Neuronal stem cell (in vitro differentiated cells): Measurements from ENCODE around the gene MUC5AC.
"Not testable (repeated sequence)": the region's sequence is repeated elsewhere in the genome, so short reads cannot be mapped to it uniquely, and the experiment has no call there.

Source experiments
- DNase-seq: peaks from one replicate; pipeline ENCODE4 v3.0.0-alpha.2; 2013; ENCODE audit warnings: low spot score
- H2AFZ ChIP-seq: one replicate; pipeline ENCODE4 v1.6.1; 2013; ENCODE audit warnings: mild to moderate bottlenecking, low read length, inconsistent platforms
- H2AK5ac ChIP-seq: 2 replicates; pipeline ENCODE4 v1.6.1; 2013; ENCODE audit warnings: low read depth, mild to moderate bottlenecking, inconsistent platforms, low read length, moderate library complexity, mixed read lengths
- H2BK120ac ChIP-seq: 2 replicates; pipeline ENCODE4 v1.6.1; 2013; ENCODE audit warnings: low read depth, mild to moderate bottlenecking, inconsistent platforms, low read length, moderate library complexity, mixed read lengths
- H2BK12ac ChIP-seq: one replicate; pipeline ENCODE4 v1.6.1; 2013; ENCODE audit warnings: low read length, inconsistent platforms
- H2BK15ac ChIP-seq: 2 replicates; pipeline ENCODE4 v1.6.1; 2013; ENCODE audit warnings: mild to moderate bottlenecking, low read length, inconsistent platforms, mixed read lengths
- H2BK5ac ChIP-seq: one replicate; pipeline ENCODE4 v1.6.1; 2013; ENCODE audit warnings: inconsistent platforms, mild to moderate bottlenecking, low read length, moderate library complexity
- H3K14ac ChIP-seq: one replicate; pipeline ENCODE4 v1.6.1; 2013; ENCODE audit warnings: low read length, inconsistent platforms
- H3K18ac ChIP-seq: 2 replicates; pipeline ENCODE4 v1.6.1; 2013; ENCODE audit warnings: low read length, inconsistent platforms
- H3K23ac ChIP-seq: 2 replicates; pipeline ENCODE4 v1.6.1; 2013; ENCODE audit warnings: low read depth, mild to moderate bottlenecking, mixed read lengths, low read length, inconsistent platforms; ENCODE audit not compliant: poor library complexity
- H3K27ac ChIP-seq: replicated peaks from 3 replicates; pipeline ENCODE4 v1.5.1; 2013; ENCODE audit warnings: low read length, inconsistent platforms
- H3K27me3 ChIP-seq, 3 experiments: 2 replicates each; pipeline ENCODE4 v1.6.1; 2013; ENCODE audit warnings: low read length in 3 of 3, mild to moderate bottlenecking in 2 of 3, inconsistent platforms in 1 of 3, low read depth in 1 of 3, mixed read lengths in 1 of 3, moderate library complexity in 1 of 3; ENCODE audit not compliant: control insufficient read depth in 3 of 3, insufficient read depth in 3 of 3
- H3K36me3 ChIP-seq, 2 donors: replicated peaks in 1 of 2; 2 replicates each; pipeline ENCODE4 v1.6.1; 2013; ENCODE audit warnings: low read length in 2 of 2; ENCODE audit not compliant: control insufficient read depth in 2 of 2, insufficient read depth in 2 of 2
- H3K4ac ChIP-seq: 2 replicates; pipeline ENCODE4 v1.6.1; 2013; ENCODE audit warnings: inconsistent platforms, mild to moderate bottlenecking, low read length, moderate library complexity
- H3K4me1 ChIP-seq, 2 donors: 1 replicate in 1 of 2; 2 replicates in 1 of 2; pipeline ENCODE4 v1.6.1; 2013; ENCODE audit warnings: low read length in 2 of 2, low read depth in 1 of 2; ENCODE audit not compliant: control insufficient read depth in 2 of 2, insufficient read depth in 1 of 2
- H3K4me2 ChIP-seq: one replicate; pipeline ENCODE4 v1.6.1; 2013; ENCODE audit warnings: mild to moderate bottlenecking, low read length, inconsistent platforms; ENCODE audit not compliant: insufficient read depth, poor library complexity, severe bottlenecking
- H3K4me3 ChIP-seq, 2 donors: 2 replicates each; pipeline ENCODE4 v1.5.1; 2013; ENCODE audit warnings: low read length in 2 of 2, mild to moderate bottlenecking in 2 of 2, inconsistent platforms in 1 of 2, moderate library complexity in 1 of 2
- H3K79me1 ChIP-seq: one replicate; pipeline ENCODE4 v1.6.1; 2013; ENCODE audit warnings: low read depth, mild to moderate bottlenecking, inconsistent platforms, low read length, moderate library complexity
- H3K9ac ChIP-seq: one replicate; pipeline ENCODE4 v1.6.1; 2013; ENCODE audit warnings: mild to moderate bottlenecking, low read depth, low read length, inconsistent platforms; ENCODE audit not compliant: poor library complexity
- H3K9me3 ChIP-seq, 2 donors: replicated peaks in 1 of 2; 2 replicates each; pipeline versions ENCODE3 to v1.6.1; 2013; ENCODE audit warnings: low read length in 2 of 2, mild to moderate bottlenecking in 2 of 2, inconsistent platforms in 1 of 2, low read depth in 1 of 2, mixed read lengths in 1 of 2, moderate library complexity in 1 of 2; ENCODE audit not compliant: control insufficient read depth in 2 of 2, insufficient read depth in 1 of 2
- H4K8ac ChIP-seq: one replicate; pipeline ENCODE4 v1.6.1; 2013; ENCODE audit warnings: low read depth, mild to moderate bottlenecking, inconsistent platforms, low read length, moderate library complexity
- H4K91ac ChIP-seq: one replicate; pipeline ENCODE4 v1.6.1; 2013; ENCODE audit warnings: low read length, low read depth, mild to moderate bottlenecking, inconsistent platforms; ENCODE audit not compliant: poor library complexity
- WGBS, 2 donors: extraction: QIAGEN DNeasy Blood & Tissue Kit; methylation state at CpG; one replicate each; pipeline ENCODE4 v1.1.7; 2013; ENCODE audit warnings: missing lambda C conversion rate in 2 of 2, mixed read lengths in 1 of 2; ENCODE audit not compliant: insufficient read length in 2 of 2, insufficient replicate concordance in 1 of 2; ENCODE audit errors: extremely low coverage in 2 of 2; 5-methylcytosine and 5-hydroxymethylcytosine counted together

The MUC5AC gene

DNA sequence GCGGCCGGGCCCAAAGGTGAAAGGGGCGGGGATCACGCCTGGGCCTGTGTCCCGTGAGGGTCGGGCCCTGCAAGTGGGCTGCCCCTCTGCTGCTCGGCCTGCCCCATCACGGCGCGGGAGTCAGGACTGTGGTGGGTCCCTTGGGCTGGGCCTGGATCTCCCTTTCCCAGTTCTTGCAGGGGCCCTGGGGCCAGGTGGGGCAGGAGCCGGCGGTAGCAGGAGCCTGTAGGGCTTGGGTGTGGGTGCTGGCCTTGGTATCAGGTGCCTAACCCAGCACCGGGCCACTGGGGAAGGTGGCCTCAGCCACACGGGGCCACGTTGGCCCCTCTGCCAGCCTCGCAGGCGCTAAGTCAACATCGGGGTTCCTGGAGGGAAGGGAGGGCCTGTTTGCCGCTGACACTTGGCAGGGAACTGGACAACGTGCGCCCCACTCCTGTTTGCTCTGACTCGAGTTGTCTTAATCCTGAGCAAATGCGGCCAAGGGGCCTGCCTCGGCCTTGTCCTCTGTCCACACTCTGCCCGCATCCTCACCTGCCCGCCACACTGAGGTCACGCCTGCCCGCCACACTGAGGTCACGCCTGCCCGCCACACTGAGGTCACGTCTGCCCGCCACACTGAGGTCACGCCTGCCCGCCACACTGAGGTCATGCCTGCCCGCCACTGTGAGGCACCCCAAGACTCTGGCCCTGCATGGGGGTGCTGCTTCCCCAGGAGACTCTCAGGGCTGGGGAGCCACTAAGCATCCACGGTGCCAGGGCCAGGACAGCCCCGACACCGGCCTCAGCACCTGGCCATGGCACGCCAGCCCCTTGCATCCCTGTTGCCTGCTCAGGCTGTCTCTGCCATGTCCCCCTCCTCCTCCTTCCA lies 50.9 kb downstream of the MUC5AC start:
- H3K79me1 ChIP-seq, result peaks cover 2% of the 10 kb centered on the region
- peak overlapping the region; percentile 37 for H3K4ac ChIP-seq
- peak overlapping the region; percentile 93 for H3K23ac ChIP-seq
- peaks cover 0 to 6% (median 0%) of the 10 kb centered on the region in 3 experiments for H3K27me3 ChIP-seq
- peak overlapping the region; percentile 39 for H2BK5ac ChIP-seq
- H3K9me3 ChIP-seq, result peaks cover 0 to 5% of the 10 kb centered on the region in 2 donors
- H3K9ac ChIP-seq, result peak overlapping the region; percentile 21
- H3K27ac ChIP-seq, result no peak overlapping the region
- H4K91ac ChIP-seq, result peak overlapping the region; percentile 81
- peak overlapping the region; percentile 56 for H3K14ac ChIP-seq
- peak overlapping the region in 1 of 2 donors; percentile 53 for H3K4me3 ChIP-seq
- H2AK5ac ChIP-seq, result peak overlapping the region; percentile 75
- H2BK120ac ChIP-seq, result no peak overlapping the region
- WGBS, 2 donors, result no CpG with 5 or more reads among the region's 39 CpGs
- peak overlapping the region; percentile 76 for H4K8ac ChIP-seq
- H3K4me2 ChIP-seq, result no peak overlapping the region
- H2AFZ ChIP-seq, result no peak overlapping the region
- no peak overlapping the region for H2BK15ac ChIP-seq
- no peaks in the 10 kb centered on the region for H3K36me3 ChIP-seq
- DNase-seq, result no peak
- H3K4me1 ChIP-seq, result no peaks in the 10 kb centered on the region
- H3K18ac ChIP-seq, result no peak overlapping the region
- H2BK12ac ChIP-seq, result no peak overlapping the region

GRCh38 chr11:1209371-1210057 lies 51.8 kb downstream of the MUC5AC start:
- no peak overlapping the region for H2BK12ac ChIP-seq
- H3K14ac ChIP-seq, result no peak overlapping the region
- H4K8ac ChIP-seq, result no peak overlapping the region
- H3K23ac ChIP-seq, result peak overlapping the region; percentile 93
- peak overlapping the region; percentile 39 for H2BK5ac ChIP-seq
- H2BK120ac ChIP-seq, result peak overlapping the region; percentile 41
- peak overlapping the region; percentile 75 for H2AK5ac ChIP-seq
- H3K36me3 ChIP-seq, result no peaks in the 10 kb centered on the region
- H3K4ac ChIP-seq, result no peak overlapping the region
- H3K27me3 ChIP-seq, result peaks cover 0 to 6% (median 0%) of the 10 kb centered on the region in 3 experiments
- no CpG with 5 or more reads among the region's 17 CpGs for WGBS, 2 donors
- H3K9me3 ChIP-seq, result peaks cover 0 to 5% of the 10 kb centered on the region in 2 donors
- no peak overlapping the region for H3K9ac ChIP-seq
- peak overlapping the region in 1 of 2 donors; percentile 53 for H3K4me3 ChIP-seq
- no peak overlapping the region for H4K91ac ChIP-seq
- no peak for DNase-seq
- H3K18ac ChIP-seq, result no peak overlapping the region
- no peak overlapping the region for H2AFZ ChIP-seq
- H3K4me1 ChIP-seq, result no peaks in the 10 kb centered on the region
- no peak overlapping the region for H3K27ac ChIP-seq
- H2BK15ac ChIP-seq, result no peak overlapping the region
- H3K79me1 ChIP-seq, result peaks cover 2% of the 10 kb centered on the region
- no peak overlapping the region for H3K4me2 ChIP-seq

DNA sequence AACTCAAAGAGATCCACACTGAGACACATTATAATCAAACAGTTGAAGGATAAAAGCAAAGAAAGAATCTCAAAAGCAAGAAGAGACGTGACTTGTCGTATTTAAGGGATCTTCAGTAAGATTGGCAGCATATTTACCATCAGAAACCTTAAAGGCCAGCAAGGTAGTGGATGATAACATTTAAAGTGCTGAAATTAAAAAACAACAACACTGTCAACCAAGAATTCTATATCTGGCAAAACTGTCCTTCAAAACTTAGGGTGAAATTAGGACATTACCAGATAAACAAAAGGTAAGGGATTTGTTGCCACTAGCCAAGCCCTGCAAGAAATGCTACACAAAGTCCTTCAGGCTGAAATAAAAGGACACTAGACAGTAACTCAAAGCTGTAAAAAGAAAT lies 54.1 kb downstream of the MUC5AC start:
- no peaks in the 10 kb centered on the region for H3K36me3 ChIP-seq
- no peak overlapping the region for H3K9ac ChIP-seq
- H3K79me1 ChIP-seq, result peaks cover 2% of the 10 kb centered on the region
- H2AK5ac ChIP-seq, result no peak overlapping the region
- no peak overlapping the region for H2BK120ac ChIP-seq
- no peak overlapping the region for H3K4me3 ChIP-seq
- no peak for DNase-seq
- H2BK15ac ChIP-seq, result no peak overlapping the region
- no peak overlapping the region for H3K18ac ChIP-seq
- no CpG with 5 or more reads among the region's 2 CpGs for WGBS, 2 donors
- peaks cover 0 to 5% of the 10 kb centered on the region in 2 donors for H3K9me3 ChIP-seq
- H2AFZ ChIP-seq, result no peak overlapping the region
- H3K27ac ChIP-seq, result no peak overlapping the region
- H4K8ac ChIP-seq, result no peak overlapping the region
- no peak overlapping the region for H4K91ac ChIP-seq
- no peak overlapping the region for H2BK5ac ChIP-seq
- H3K23ac ChIP-seq, result no peak overlapping the region
- no peak overlapping the region for H3K14ac ChIP-seq
- H3K4me1 ChIP-seq, result no peaks in the 10 kb centered on the region
- H3K27me3 ChIP-seq, result no peaks in the 10 kb centered on the region
- H3K4me2 ChIP-seq, result no peak overlapping the region
- H3K4ac ChIP-seq, result no peak overlapping the region
- no peak overlapping the region for H2BK12ac ChIP-seq

GRCh38 chr11:1215826-1216225 lies 58.1 kb downstream of the MUC5AC start:
- not testable (repeated sequence) for H3K27ac ChIP-seq, H4K91ac ChIP-seq, H3K4me1 ChIP-seq, H3K79me1 ChIP-seq, H2BK5ac ChIP-seq, H2AK5ac ChIP-seq, H2BK15ac ChIP-seq, H3K4me2 ChIP-seq, H2AFZ ChIP-seq, H3K4me3 ChIP-seq, H3K14ac ChIP-seq, H3K4ac ChIP-seq, H3K23ac ChIP-seq, H3K36me3 ChIP-seq, H3K27me3 ChIP-seq, H3K9ac ChIP-seq, DNase-seq, H2BK12ac ChIP-seq, H2BK120ac ChIP-seq, H4K8ac ChIP-seq, H3K18ac ChIP-seq, H3K9me3 ChIP-seq
- WGBS, 2 donors, result no CpG with 5 or more reads among the region's 8 CpGs
